ENCODE data around the gene FRMD5.
A peak's percentile ranks its signal among the peaks of the same experiment; 100 is the strongest.

FRMD5 gene

DNA sequence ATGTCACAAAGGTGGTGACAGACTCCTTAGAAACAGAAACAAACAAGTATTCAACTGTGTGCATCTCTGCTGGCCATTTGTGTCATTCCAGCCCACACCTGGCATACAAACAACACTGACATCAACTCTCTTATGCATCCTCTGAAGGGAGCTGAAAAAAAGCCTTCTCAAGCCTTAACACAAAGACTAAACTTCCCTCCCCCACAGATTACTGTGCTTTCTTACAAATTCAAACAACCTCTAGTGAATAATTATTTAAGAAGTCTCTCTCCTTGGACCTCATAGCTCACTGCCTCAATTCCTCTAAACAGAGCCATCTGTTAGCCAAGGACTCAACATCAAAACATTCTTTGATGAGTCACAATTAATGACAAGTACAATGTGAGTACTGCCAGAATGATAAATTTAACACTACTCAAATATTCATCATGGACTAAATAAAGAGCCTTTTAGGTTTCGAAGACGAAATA, 236.2 kb downstream of the FRMD5 start:
- no peak for DNase-seq

- no peak for DNase-seq
These were observed 237.3 kb downstream of the FRMD5 start for GRCh38 chr15:43957724-43958123.

- DNase-seq, result no peak
These were observed 239.9 kb downstream of the FRMD5 start for GRCh38 chr15:43955140-43955539.

- DNase-seq, result no peak
These were observed 240.9 kb downstream of the FRMD5 start for GRCh38 chr15:43954181-43954621.

GRCh38 chr15:43953402-43953801, 241.7 kb downstream of the FRMD5 start:
- DNase-seq, result no peak

DNA sequence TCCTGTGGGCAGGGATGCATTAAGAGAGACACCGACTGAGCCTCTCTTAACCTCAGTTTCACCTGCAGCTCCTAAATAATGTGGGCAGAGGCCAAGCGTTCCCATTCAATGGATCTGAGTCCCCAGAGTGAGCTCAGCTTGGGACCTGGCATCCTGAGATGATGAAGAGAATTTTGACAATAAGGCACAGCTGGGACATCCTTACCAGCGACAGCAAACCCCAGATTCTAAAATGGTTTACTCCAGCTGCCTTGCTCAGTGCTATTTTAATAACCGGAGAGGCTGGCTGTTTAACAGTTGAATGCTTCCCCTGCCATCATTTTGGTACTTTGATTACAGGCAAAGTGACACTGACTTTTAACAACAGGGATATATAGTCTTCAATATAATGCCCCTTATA, 244.5 kb downstream of the FRMD5 start:
- no peak for DNase-seq

DNA sequence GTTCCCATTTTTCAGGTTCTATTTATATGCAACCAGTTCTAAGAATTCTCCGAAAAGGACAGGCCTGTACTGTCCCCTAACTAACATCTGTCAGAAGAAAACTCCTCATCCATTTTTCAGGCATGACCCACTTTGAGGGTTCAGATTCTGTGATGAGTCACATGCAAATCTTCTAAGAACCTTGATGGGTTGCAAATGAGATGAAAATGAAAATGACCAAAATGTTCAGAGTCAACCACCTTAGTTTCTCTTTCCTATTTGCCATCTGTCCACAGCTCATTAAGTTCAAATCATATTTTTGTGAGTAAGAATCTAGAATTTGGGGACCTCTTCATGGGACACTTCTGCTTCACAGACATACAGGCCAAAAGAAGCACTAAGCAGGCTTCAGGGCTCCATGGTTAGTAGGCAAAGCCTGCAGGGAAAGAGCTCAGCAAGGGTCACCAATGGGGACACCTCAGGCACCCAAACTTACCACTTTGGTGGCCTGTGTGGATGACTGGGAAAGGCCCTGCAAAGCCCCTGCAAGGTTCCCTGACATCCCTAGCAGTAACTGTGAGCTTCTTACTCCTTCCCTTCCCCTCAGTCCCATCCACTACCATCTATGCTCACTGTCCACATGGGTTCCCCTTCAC, 246.3 kb downstream of the FRMD5 start:
- no peak for DNase-seq

DNA sequence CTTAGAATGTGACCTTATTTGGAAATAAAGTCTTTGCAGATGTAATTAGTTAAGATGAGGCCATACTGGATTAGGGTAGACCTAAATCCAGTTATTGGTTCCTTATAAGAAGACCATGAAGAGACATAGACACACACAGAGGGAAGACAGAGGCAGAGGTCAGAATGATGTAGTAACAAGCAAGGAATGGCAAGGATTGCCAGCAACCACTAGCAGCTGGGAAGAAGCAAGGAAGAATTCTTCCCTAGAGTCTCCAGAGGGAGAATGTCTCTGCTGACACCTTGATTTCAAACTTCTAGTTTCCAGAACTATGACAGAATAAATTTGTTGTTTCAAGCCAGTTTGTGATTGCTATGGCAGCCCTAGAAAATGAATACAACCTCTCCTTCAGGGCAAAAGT, 251.6 kb downstream of the FRMD5 start:
- no peak for DNase-seq

DNA sequence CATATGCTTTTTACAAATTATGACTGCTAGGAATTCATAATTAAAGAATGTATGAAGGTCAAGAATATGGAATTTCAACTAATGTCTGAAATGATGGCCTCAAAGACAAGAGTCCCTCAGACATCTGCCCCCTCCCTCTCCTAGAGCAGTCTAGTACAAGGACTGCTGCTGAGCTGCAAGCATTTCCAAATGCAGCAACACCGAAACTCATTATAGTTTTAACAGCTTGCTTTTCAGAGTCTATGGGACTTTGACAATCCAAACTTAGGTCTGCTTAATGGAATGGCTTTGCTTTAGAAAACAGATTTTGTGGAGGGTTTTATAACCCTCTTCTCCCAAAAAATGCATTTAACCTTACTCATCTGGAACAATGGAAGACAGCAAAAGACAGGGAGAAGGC, 252.9 kb downstream of the FRMD5 start:
- no peak for DNase-seq

GRCh38 chr15:43941555-43941954, 253.5 kb downstream of the FRMD5 start:
- DNase-seq, result no peak

- DNase-seq, result no peak
These were observed 254.0 kb downstream of the FRMD5 start for GRCh38 chr15:43941071-43941470.

- no peak for DNase-seq
These were observed 256.0 kb downstream of the FRMD5 start for GRCh38 chr15:43939070-43939469.

DNA sequence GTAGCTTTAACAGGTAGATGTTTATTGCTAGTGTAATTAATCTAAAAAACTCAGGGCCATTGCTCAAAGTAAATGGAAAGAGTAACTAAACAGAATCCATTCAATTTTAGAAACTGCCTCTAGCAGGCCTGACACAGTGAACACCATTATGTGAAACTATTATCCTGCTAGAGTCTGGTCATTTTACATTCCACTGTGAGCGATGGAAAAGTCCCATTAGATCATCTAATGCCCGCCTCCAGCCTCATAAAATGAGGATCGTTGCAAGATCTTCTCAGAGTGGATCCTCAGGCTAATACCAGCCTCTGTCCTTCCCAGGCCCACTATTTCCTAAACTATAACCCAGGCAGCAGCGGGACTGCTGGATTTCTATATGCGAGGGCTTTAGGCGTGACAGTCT, 260.6 kb downstream of the FRMD5 start:
- no peak for DNase-seq

DNA sequence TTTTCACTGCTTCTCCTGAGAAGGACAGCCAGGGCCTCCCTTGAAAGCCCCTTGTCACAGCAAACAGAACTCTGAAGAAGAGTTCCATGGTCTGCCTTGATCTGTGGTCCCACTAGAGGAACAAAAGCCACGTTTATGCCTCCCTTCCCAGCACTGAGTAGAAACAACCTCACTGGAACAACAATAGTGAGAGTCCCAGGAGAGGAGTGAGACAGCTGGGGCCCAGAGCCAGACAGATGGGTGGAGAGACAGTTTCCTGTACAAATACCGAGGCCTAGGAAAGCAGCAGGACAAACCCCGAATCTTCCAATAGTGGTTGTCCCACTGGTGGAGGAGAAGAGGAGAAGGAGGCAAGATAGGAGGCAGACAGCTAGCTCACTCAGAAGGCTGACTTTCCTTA, 262.2 kb downstream of the FRMD5 start:
- DNase-seq, result no peak

GRCh38 chr15:43931790-43932435, 263.2 kb downstream of the FRMD5 start:
- no peak for DNase-seq

DNA sequence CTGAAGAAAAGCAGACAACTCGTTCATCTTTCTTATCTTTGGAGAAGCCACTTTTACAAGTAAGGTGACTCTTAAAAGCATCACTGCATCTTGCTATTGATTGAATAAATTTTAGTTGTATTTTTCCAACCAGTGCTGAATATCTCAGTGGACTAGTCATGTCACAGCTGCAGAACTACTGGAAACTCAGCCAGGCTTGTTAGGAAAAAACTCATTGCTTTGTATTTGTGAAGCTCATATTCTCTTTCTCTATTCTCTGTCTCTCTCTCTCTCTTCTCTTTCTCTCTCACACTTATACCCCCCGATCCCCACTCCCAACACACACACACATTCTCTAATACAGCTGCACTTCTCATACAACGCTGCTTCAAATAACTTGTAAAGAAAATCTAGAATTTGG, 264.0 kb downstream of the FRMD5 start:
- no peak for DNase-seq

DNA sequence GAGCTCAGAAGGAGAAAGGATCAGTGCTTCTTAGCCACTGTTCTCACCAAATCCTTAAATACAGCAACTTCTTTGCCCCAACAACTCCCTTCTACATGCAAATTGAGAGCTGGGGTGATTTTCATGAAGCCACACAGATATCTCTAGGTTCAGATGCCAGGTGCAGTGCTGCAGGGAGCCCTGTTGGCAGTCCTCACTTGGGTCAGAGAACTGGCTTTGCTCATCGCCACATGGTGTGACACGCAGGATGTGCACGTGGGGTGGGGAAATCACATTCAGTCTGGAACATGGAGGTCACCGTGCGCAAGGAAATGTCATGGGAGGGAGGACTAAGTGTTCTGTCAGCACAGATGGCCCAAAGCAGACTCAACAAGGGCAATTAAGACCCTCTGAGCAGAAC, 264.5 kb downstream of the FRMD5 start:
- DNase-seq, result no peak

- no peak for DNase-seq
These were observed 265.0 kb downstream of the FRMD5 start for GRCh38 chr15:43930079-43930478.

DNA sequence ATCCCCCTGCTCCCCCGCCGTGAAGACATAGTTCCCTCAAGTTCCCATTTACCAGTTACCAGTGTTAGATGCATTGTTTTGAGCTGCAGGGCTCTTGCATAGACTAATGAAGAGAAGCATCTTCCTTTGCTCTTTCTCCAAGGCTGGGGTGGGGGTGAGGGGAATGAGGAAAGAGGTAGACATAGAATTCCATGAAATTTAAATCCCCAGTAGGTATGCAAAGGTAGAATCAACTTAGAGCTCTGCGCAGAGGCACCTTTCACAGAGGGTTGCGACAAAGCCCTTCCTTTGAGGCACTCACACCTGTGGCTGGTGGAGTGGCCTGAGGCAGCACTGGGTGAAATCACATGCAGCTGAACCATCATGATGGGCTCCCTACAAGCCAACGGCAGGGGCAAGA, 266.9 kb downstream of the FRMD5 start:
- DNase-seq, result no peak

GRCh38 chr15:43927203-43927602, 267.9 kb downstream of the FRMD5 start:
- no peak for DNase-seq

DNA sequence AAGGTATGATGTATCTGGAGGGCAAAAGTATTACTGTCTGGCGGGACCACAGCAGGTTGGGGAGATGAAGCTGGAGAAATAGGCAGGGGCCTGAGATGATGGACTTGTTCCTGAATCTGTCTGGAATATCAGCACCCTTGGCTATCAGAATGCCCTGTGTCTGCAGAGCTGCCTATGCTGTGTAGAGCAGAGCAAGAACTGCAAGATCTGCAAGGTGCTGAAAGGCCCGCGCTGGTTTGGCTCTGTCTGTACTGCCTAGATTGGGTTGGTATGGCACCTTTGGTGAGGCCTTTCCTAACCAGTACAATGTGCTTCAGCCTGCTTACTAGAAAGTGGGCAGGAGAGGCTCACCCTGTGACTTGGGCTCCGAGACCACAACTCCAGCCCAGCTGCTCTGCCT, 271.5 kb downstream of the FRMD5 start:
- DNase-seq, result no peak

DNA sequence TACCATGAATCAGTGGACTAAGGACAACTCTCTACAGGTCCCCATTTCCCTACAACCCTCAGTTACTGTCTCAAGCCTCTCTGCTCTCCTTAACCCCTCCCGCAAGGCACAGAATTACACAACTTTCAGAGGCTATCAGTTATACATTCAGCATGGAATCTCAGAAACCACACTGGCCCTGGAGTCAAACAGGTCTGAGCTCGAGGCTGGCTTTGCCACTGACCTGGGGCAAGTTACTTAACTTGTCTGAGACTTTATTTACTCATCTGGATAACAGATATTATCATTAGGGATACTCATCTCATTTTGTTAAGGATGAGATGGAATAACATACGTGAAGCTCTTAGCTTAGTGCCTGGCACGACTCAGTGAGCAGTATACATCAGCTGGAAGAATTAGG, 273.1 kb downstream of the FRMD5 start:
- peak; percentile 12 for DNase-seq

DNA sequence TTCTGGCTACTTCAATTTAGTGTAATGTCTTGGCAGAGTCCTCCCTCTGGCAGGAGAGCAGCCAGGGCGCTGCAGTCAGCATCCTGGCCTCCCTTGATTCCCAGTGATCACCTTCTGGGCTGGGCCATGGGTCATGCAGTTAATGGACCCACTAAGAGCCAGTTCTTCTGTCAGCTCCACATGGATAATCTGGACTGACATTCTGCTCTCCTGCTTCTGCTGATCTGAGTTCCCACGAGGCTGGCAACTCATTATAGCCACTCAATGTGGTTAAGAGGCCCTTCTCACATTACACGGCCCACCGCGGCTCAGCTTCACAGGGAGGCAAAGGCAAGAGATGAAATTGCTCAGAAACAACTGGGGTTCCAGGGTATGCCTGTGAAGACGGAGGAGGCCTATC, 274.3 kb downstream of the FRMD5 start:
- DNase-seq, result no peak

- DNase-seq, result no peak
These were observed 274.8 kb downstream of the FRMD5 start for GRCh38 chr15:43920254-43920600.

Data from amniotic stem cell (primary cell).